Astrocyte of the spinal cord (primary cell): Measurements from ENCODE around the gene MACROH2A1.
"Not testable (repeated sequence)": the region's sequence is repeated elsewhere in the genome, so short reads cannot be mapped to it uniquely, and the experiment has no call there.

Source experiments
- DNase-seq: peaks from one replicate; pipeline ENCODE4 v3.0.0; 2011; ENCODE audit warnings: low read depth, low spot score
- H3K4me3 ChIP-seq: 2 replicates; pipeline ENCODE4 v1.5.1; 2011; ENCODE audit warnings: low read depth, mild to moderate bottlenecking, low read length, moderate library complexity
- CTCF ChIP-seq: IDR thresholded peaks from 2 replicates; pipeline ENCODE4 v1.5.1; 2012; ENCODE audit warnings: low read depth, mild to moderate bottlenecking, low read length, inconsistent platforms
- in situ Hi-C: cut with HindIII; loops from 2 replicates; pipeline ENCODE4 v1.10.0; 2017; ENCODE audit warnings: low sequenced_read_pairs

The MACROH2A1 gene

DNA sequence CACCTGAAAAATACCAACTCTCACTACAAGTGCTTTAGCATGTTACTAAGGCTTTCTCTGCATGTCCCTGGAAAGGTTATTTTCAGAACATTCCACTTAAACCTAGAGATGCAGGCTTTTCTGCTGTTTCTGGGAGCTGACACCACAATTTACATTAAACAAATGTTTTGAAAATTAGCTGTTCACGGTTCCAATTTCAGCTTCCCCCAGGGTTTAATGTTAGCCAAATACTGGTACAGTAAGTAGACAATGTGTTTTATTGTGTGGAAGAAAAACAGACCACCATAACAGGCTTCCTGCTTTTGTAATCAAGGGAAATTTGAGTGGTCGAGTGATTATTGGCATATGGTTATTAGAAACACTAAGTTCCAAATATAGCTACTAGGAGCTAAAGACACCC, 32.0 kb downstream of the MACROH2A1 start:
- H3K4me3 ChIP-seq, result no peak overlapping the region
- no peak for TF ChIP-seq CTCF
- in situ Hi-C loops, result no loop called here
- DNase-seq, result no peak

- no peak for TF ChIP-seq CTCF
- no peak overlapping the region for H3K4me3 ChIP-seq
- DNase-seq, result no peak
- in situ Hi-C loops, result no loop called here
Measured at GRCh38 chr5:135365281-135365680, 33.8 kb downstream of the MACROH2A1 start.

DNA sequence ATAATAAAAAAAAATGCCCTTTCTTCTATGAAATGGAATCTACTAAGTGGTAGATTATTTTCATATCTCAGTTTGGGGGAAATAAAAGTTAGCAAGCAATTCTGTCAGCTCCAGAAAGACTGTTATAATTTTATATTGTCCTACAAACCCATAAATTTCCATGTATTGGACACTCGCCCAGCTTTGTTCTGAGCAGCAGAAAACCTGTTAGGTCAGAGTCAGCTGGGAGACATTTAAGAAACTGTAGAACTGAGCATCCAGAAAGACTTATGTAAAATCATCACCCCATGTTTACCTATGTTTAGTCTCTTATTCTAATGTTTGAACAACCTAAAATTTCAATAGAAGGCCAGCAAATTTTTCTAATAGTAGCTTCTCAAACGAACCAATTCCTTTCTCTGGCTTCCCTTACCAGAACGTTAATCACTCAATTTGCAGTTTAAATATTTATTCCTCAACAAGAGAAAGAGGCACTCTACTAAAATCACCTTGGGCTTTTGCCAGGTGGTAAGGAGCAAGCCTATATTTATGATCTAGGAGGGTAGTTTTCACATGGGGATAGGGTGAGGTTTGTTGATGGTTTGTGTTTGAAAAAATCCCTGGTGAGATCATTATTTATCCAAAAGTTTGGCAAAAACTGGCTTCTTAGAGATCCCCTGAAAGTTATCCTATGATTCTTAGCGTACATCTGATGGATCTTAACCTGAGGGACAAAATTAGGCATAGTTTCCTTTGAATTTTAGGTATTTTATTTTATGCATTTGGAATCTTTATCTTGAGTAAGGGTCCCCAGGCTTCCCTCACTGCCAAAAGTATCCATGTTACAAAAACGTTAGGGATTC, 34.4 kb downstream of the MACROH2A1 start:
- no peak overlapping the region for H3K4me3 ChIP-seq
- no peak for TF ChIP-seq CTCF
- in situ Hi-C loops, result no loop called here
- no peak for DNase-seq

- DNase-seq, H3K4me3 ChIP-seq, in situ Hi-C loops: not testable (repeated sequence)
Measured at GRCh38 chr5:135363342-135363741, 35.7 kb downstream of the MACROH2A1 start.

GRCh38 chr5:135362102-135362501, 36.9 kb downstream of the MACROH2A1 start:
- no peak overlapping the region for H3K4me3 ChIP-seq
- in situ Hi-C loops, result no loop called here
- TF ChIP-seq CTCF, result no peak
- no peak for DNase-seq

GRCh38 chr5:135360278-135361274, 38.5 kb downstream of the MACROH2A1 start:
- H3K4me3 ChIP-seq, result no peak overlapping the region
- in situ Hi-C loops, result no loop called here
- TF ChIP-seq CTCF, result no peak
- no peak for DNase-seq
